C4-2B (cell line): ENCODE results near the gene PSAP.

Experiments used
- ZFX ChIP-seq: fragments of 450-650 bp; IDR thresholded peaks from 2 replicates; pipeline ENCODE4 v1.6.1; 2017
- TF ChIP-seq, protein P1 (sequence below): fragments of 450-650 bp; conservative IDR thresholded peaks from 2 replicates; pipeline ENCODE4 v1.5.1; 2017; ENCODE audit warnings: mild to moderate bottlenecking

DNA sequence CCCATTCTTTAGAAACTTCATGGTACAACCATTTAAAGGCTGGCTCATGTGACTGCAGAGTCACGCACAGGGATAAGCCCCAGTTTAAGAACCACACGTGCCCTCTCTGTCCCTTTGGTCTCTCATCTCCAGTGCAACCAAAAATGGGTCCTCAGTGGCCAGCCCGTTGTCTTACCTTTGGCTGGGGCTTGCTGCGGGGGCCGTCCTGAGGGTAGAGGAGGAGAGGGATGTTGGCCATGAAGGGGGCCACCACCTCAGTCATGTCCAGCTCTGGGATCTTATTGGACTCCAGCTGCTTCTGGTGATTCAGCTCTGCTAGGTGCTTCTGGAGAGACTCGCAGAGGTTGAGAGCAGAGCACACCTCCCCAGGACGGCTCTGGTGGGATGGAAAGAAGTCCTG, 22.3 kb downstream of the PSAP start:
- TF ChIP-seq, protein P1, sequence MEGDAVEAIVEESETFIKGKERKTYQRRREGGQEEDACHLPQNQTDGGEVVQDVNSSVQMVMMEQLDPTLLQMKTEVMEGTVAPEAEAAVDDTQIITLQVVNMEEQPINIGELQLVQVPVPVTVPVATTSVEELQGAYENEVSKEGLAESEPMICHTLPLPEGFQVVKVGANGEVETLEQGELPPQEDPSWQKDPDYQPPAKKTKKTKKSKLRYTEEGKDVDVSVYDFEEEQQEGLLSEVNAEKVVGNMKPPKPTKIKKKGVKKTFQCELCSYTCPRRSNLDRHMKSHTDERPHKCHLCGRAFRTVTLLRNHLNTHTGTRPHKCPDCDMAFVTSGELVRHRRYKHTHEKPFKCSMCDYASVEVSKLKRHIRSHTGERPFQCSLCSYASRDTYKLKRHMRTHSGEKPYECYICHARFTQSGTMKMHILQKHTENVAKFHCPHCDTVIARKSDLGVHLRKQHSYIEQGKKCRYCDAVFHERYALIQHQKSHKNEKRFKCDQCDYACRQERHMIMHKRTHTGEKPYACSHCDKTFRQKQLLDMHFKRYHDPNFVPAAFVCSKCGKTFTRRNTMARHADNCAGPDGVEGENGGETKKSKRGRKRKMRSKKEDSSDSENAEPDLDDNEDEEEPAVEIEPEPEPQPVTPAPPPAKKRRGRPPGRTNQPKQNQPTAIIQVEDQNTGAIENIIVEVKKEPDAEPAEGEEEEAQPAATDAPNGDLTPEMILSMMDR = no peak
- TF ChIP-seq ZFX = no peak
